GM18909 (cell line): ENCODE results near the gene AARS2.

Experiments used
- ATAC-seq: cut with Tn5 transposase; IDR thresholded peaks from one replicate; pipeline ENCODE4 v1.9.1; 2021; ENCODE audit warnings: mild to moderate bottlenecking; ENCODE audit not compliant: unreplicated experiment, poor library complexity

The AARS2 gene

GRCh38 chr6:44254191-44255104 lies 58.7 kb downstream of the AARS2 start:
- no peak for ATAC-seq

- ATAC-seq = no peak
Observed at GRCh38 chr6:44253307-44254101, 59.6 kb downstream of the AARS2 start.

GRCh38 chr6:44251576-44252524 lies 61.3 kb downstream of the AARS2 start:
- ATAC-seq = no peak

- no peak for ATAC-seq
Observed at GRCh38 chr6:44250718-44251123, 62.4 kb downstream of the AARS2 start.

GRCh38 chr6:44250067-44250717 lies 63.0 kb downstream of the AARS2 start:
- no peak for ATAC-seq
